Ascending aorta (tissue), 2 donors: ENCODE measurements around the gene ROR1. TPM values are rescaled to one million over a fixed set of nuclear protein-coding genes. Genes with fewer than 3 reads are reported as not detected.
A peak's percentile ranks its signal among the peaks of the same experiment; 100 is the strongest.

Source experiments
- DNase-seq, 2 donors: peaks; one replicate each; pipeline ENCODE4 v3.0.0-alpha.2; 2019; ENCODE audit warnings: low spot score in 2 of 2
- H3K27ac ChIP-seq, 2 donors: fragments of 200-600 bp; sonication (generic); one replicate each; pipeline ENCODE4 v1.5.1; 2016 to 2017; ENCODE audit warnings: mild to moderate bottlenecking in 1 of 2
- H3K27me3 ChIP-seq: fragments of 200-600 bp; sonication (generic); one replicate; pipeline ENCODE4 v1.5.1; 2017
- H3K36me3 ChIP-seq, 2 donors: fragments of 200-600 bp; sonication (generic); one replicate each; pipeline ENCODE4 v1.5.1; 2016
- H3K4me1 ChIP-seq, 2 donors: fragments of 200-600 bp; sonication (generic); one replicate each; pipeline ENCODE4 v1.5.1; 2016 to 2017; ENCODE audit warnings: mild to moderate bottlenecking in 1 of 2
- H3K4me3 ChIP-seq, 2 donors: fragments of 200-600 bp; sonication (generic); one replicate each; pipeline ENCODE4 v1.5.1; 2016 to 2017; ENCODE audit warnings: mild to moderate bottlenecking in 1 of 2
- H3K9me3 ChIP-seq, 2 donors: fragments of 200-600 bp; sonication (generic); one replicate each; pipeline ENCODE4 v1.5.1; 2016
- CTCF ChIP-seq, 3 experiments: fragments of 200-600 bp in 2 of 3; fragments of 450-650 bp in 1 of 3; sonication (generic) in 2 of 3; IDR thresholded peaks; one replicate each; pipeline ENCODE4 v1.5.1; 2016 to 2019; ENCODE audit warnings: antibody characterized with exemption in 3 of 3, mild to moderate bottlenecking in 1 of 3, moderate library complexity in 1 of 3
- intact Hi-C: fragments of 100-400 bp; cut with DNase I; formaldehyde crosslinking; loops from one replicate; pipeline ENCODE4 v1.15.1; 2023
- total RNA-seq: library from RNA; depleted of rRNA; stranded (reverse); fragments of >200 nt; gene quantifications from one replicate; pipeline ENCODE4 v1.1.0, GENCODE V29; 2016

Gene ROR1
- total RNA-seq, 1 donor from 2014 or later, result 115 TPM

- peaks cover 0 to 19% of the 10 kb centered on the region in 2 donors for H3K4me1 ChIP-seq
- intact Hi-C loops, result no loop called here
- no peaks in the 10 kb centered on the region for H3K9me3 ChIP-seq
- H3K27me3 ChIP-seq, result no peaks in the 10 kb centered on the region
- no peak overlapping the region for H3K27ac ChIP-seq
- no peaks in the 10 kb centered on the region for H3K36me3 ChIP-seq
- no peak for DNase-seq
- H3K4me3 ChIP-seq, result no peak overlapping the region
- TF ChIP-seq CTCF (IDR thresholded peaks at IDR 0.05), result no peak
These were observed 217.9 kb downstream of the ROR1 start for GRCh38 chr1:63991685-63992084.

GRCh38 chr1:64000021-64000420, 226.2 kb downstream of the ROR1 start:
- Histone ChIP-seq H3K27me3 (no peaks in the 10 kb centered on the region), H3K36me3 (no peaks in the 10 kb centered on the region), H3K4me3 (no peak overlapping the region), H3K9me3 (no peaks in the 10 kb centered on the region), H3K4me1 (peaks cover 0 to 5% of the 10 kb centered on the region in 2 donors), H3K27ac (no peak overlapping the region)
- no peak for TF ChIP-seq CTCF (IDR thresholded peaks at IDR 0.05)
- DNase-seq, result no peak
- intact Hi-C loops, result no loop called here

- peaks cover under 1 to 8% of the 10 kb centered on the region in 2 donors for H3K4me1 ChIP-seq
- TF ChIP-seq CTCF (IDR thresholded peaks at IDR 0.05), result no peak
- no peaks in the 10 kb centered on the region for H3K36me3 ChIP-seq
- H3K27ac ChIP-seq, result no peak overlapping the region
- no peaks in the 10 kb centered on the region for H3K9me3 ChIP-seq
- H3K4me3 ChIP-seq, result no peak overlapping the region
- H3K27me3 ChIP-seq, result no peaks in the 10 kb centered on the region
- intact Hi-C loops, result no loop called here
- no peak for DNase-seq
These were observed 227.2 kb downstream of the ROR1 start for GRCh38 chr1:64001038-64001437.

- Histone ChIP-seq H3K27me3 (no peaks in the 10 kb centered on the region), H3K4me1 (peaks cover 4 to 19% of the 10 kb centered on the region in 2 donors), H3K4me3 (no peak overlapping the region), H3K27ac (no peak overlapping the region), H3K9me3 (no peaks in the 10 kb centered on the region), H3K36me3 (no peaks in the 10 kb centered on the region)
- TF ChIP-seq CTCF (IDR thresholded peaks at IDR 0.05), result no peak
- intact Hi-C loops, result no loop called here
- no peak for DNase-seq
These were observed 230.7 kb downstream of the ROR1 start for GRCh38 chr1:64004451-64005025.

GRCh38 chr1:64005801-64006200, 232.0 kb downstream of the ROR1 start:
- no peak for TF ChIP-seq CTCF (IDR thresholded peaks at IDR 0.05)
- H3K27ac ChIP-seq, result peak overlapping the region; percentile 74 to 83
- H3K27me3 ChIP-seq, result no peaks in the 10 kb centered on the region
- intact Hi-C loops, result no loop called here
- H3K36me3 ChIP-seq, result no peaks in the 10 kb centered on the region
- H3K4me1 ChIP-seq, result peaks cover 4 to 19% of the 10 kb centered on the region in 2 donors
- no peak overlapping the region for H3K4me3 ChIP-seq
- H3K9me3 ChIP-seq, result no peaks in the 10 kb centered on the region
- DNase-seq, result no peak
